Ovary (tissue), 9 donors: ENCODE data around the gene TBX1. TPM values are rescaled to one million over a fixed set of nuclear protein-coding genes. Genes with fewer than 3 reads are reported as not detected.

ENCODE experiments used
- DNase-seq, 5 donors: peaks; one replicate each; pipeline ENCODE4 v3.0.0-alpha.2; 2019 to 2020
- H3K27ac ChIP-seq, 2 donors: fragments of 200-600 bp; one replicate each; pipeline versions ENCODE4 v1.5.1 to v1.8.0; 2019 to 2022
- H3K27me3 ChIP-seq: fragments of 200-600 bp; one replicate; pipeline ENCODE4 v1.8.0; 2022
- H3K36me3 ChIP-seq: fragments of 200-600 bp; sonication (generic); one replicate; pipeline ENCODE4 v1.5.1; 2019
- H3K4me1 ChIP-seq: one replicate; pipeline ENCODE4 v1.8.1; 2013; ENCODE audit warnings: mild to moderate bottlenecking, moderate library complexity; ENCODE audit not compliant: insufficient read depth
- H3K4me3 ChIP-seq: fragments of 200-600 bp; sonication (generic); one replicate; pipeline ENCODE4 v1.5.1; 2017
- H3K9me3 ChIP-seq, 2 donors: fragments of 200-600 bp in 1 of 2; sonication (generic) in 1 of 2; one replicate each; pipeline versions ENCODE4 v1.5.1 to v1.8.1; 2013 to 2019; ENCODE audit warnings: mild to moderate bottlenecking in 1 of 2, moderate library complexity in 1 of 2
- CTCF ChIP-seq, 3 donors: fragments of 450-650 bp in 2 of 3; fragments of 200-600 bp in 1 of 3; IDR thresholded peaks; one replicate each; pipeline versions ENCODE4 v1.5.1 to v1.8.0; 2016 to 2022; ENCODE audit warnings: antibody characterized with exemption in 3 of 3, mild to moderate bottlenecking in 1 of 3
- EP300 ChIP-seq: sonication (generic); formaldehyde crosslinking; IDR thresholded peaks from one replicate; pipeline ENCODE4 v1.6.1; 2017; ENCODE audit warnings: antibody characterized with exemption
- POLR2A ChIP-seq: fragments of 450-650 bp; IDR thresholded peaks from one replicate; pipeline ENCODE4 v1.6.1; 2017; ENCODE audit warnings: antibody characterized with exemption, mild to moderate bottlenecking, moderate library complexity
- WGBS, 3 donors: extraction: QIAGEN DNeasy Blood & Tissue Kit in 1 of 3; methylation state at CpG; one replicate each; pipeline versions ENCODE4 v1.1.5 to v1.1.7; 2013 to 2017; 5-methylcytosine and 5-hydroxymethylcytosine counted together
- intact Hi-C, 4 donors: fragments of 100-400 bp; cut with DNase I; formaldehyde crosslinking; loops; one replicate each; pipeline versions ENCODE4 v1.11.0 to v1.15.1; 2022 to 2023
- polyA plus RNA-seq, 2 donors: library from polyadenylated mRNA; stranded (reverse); fragments of 200-250 nt in 1 of 2; fragments of 350-450 nt in 1 of 2; fragmentation: Illumina TruSeq in 1 of 2; extraction: RNeasy Lipid Tissue Mini Kit (QIAGEN cat#74804) in 1 of 2; gene quantifications; one replicate each; pipeline ENCODE4 v1.2.3, GENCODE V29; 2013 to 2014
- total RNA-seq, 7 donors: library from RNA; depleted of rRNA in 2 of 7; stranded (reverse); fragments of >200 nt in 2 of 7; fragmentation: NEBNext Ultra II Directional in 3 of 7; extraction: Animal tissue kit (Norgen Biotek cat#: 25700) in 3 of 7; gene quantifications; one replicate each; pipeline versions ENCODE4 v1.1.0 to v1.2.4, GENCODE V29; 2016 to 2023
- donor health status: DM: no; HTN: no; CAD: no; lungs with moderate emphysema.
- donor health status: DM: no; HTN: no; CAD: no.
- donor health status: Bipolar disorder and iron deficiency.
- donor health status: DM: yes; HTN: yes; CAD: no.
- donor health status: DM: no; HTN: no; CAD: no.
- donor health status: DM: yes; HTN: yes; CAD: no.

Gene TBX1
- total and polyA plus RNA-seq, 9 donors = 1.2 to 23.8 (median 2.9) TPM; not detected in 1

DNA sequence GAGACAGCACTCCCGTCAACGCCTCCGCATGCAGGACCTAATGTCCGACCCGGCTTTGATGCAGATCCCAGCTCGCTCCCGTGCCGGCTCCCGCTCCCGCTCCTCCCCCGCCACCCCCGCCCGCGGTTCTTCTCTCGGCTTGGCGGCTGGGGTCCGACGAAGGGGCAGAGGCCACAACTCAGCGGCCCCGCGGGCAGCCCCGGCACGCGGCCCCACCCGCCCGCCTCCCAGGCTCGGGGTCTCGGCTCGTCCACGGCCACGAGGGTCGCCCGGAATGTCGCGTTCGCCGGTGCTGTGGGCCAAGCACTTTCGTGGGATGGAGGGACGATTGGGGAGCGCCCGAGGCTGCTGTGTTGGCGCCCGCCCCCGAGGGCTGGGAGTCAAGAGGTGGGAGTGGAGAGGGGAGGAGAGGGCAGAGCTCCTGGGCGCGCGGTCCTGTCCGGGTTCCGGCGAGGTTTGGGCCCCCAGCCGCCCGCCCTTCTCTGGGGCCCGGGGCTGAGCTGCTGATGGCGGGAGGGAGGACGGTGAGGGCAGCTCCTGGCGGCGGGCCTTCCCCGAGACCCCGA lies 5.3 kb upstream of the TBX1 start:
- Histone ChIP-seq H3K4me3 (no peak overlapping the region), H3K36me3 (no peaks in the 10 kb centered on the region), H3K9me3 (no peaks in the 10 kb centered on the region), H3K4me1 (no peaks in the 10 kb centered on the region), H3K27me3 (peaks cover 8% of the 10 kb centered on the region), H3K27ac (no peak overlapping the region)
- intact Hi-C loops = no loop called here
- DNase-seq = no peak
- TF ChIP-seq POLR2A = no peak
- no peak for TF ChIP-seq CTCF (IDR thresholded peaks at IDR 0.05)
- TF ChIP-seq EP300 = no peak
- 0 to 1% (median 1%) methylated on average over 41 to 59 of the region's 59 CpGs for WGBS, 3 donors

DNA sequence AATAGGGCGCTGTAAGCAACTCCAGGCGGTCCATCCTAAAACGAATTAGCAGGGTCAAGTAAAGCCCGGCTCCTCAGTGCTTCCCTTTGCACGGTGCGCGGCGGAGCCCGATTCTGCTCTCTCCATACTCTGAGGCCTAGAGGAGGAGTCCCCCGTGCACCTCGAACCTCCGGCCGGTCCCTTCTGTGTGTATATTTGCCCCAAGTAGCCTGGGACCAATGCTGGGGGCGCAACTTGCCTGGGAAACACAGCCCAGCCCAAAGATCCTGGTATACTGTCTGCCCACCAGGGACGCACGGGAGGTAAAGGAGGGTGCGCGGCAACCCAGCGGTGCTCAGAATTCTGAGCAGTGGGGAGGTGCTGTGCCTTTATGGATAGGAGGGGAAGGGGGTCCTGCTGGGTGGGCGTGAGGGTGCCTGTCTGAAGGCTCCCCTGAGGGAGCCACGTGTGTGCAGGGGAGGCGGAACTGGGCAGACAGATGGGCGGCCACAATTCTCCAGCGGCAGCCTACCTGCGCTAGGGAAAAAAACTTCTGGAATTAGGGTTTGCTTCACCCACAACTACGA lies 4.8 kb upstream of the TBX1 start:
- intact Hi-C loops = no loop called here
- H3K27ac ChIP-seq = no peak overlapping the region
- no peaks in the 10 kb centered on the region for H3K9me3 ChIP-seq
- H3K4me3 ChIP-seq = no peak overlapping the region
- WGBS, 3 donors = 2% methylated on average over 26 of the region's 26 CpGs
- H3K4me1 ChIP-seq = no peaks in the 10 kb centered on the region
- TF ChIP-seq EP300 = no peak
- no peak for TF ChIP-seq CTCF (IDR thresholded peaks at IDR 0.05)
- H3K36me3 ChIP-seq = no peaks in the 10 kb centered on the region
- no peak for DNase-seq
- peaks cover 8% of the 10 kb centered on the region for H3K27me3 ChIP-seq

- no peaks in the 10 kb centered on the region for H3K9me3 ChIP-seq
- no peak overlapping the region for H3K4me3 ChIP-seq
- no peaks in the 10 kb centered on the region for H3K4me1 ChIP-seq
- 1 to 6% (median 3%) methylated on average over 43 to 73 of the region's 76 CpGs for WGBS, 3 donors
- no peaks in the 10 kb centered on the region for H3K36me3 ChIP-seq
- TF ChIP-seq EP300 (no peak), CTCF (IDR thresholded peaks at IDR 0.05) (peak in 1 of 3 donors; percentile 24), POLR2A (no peak)
- no peak for DNase-seq
- H3K27ac ChIP-seq = no peak overlapping the region
- intact Hi-C loops = no loop called here
- peaks cover 8% of the 10 kb centered on the region for H3K27me3 ChIP-seq
These were observed 4.1 kb upstream of the TBX1 start for GRCh38 chr22:19756288-19757128.

DNA sequence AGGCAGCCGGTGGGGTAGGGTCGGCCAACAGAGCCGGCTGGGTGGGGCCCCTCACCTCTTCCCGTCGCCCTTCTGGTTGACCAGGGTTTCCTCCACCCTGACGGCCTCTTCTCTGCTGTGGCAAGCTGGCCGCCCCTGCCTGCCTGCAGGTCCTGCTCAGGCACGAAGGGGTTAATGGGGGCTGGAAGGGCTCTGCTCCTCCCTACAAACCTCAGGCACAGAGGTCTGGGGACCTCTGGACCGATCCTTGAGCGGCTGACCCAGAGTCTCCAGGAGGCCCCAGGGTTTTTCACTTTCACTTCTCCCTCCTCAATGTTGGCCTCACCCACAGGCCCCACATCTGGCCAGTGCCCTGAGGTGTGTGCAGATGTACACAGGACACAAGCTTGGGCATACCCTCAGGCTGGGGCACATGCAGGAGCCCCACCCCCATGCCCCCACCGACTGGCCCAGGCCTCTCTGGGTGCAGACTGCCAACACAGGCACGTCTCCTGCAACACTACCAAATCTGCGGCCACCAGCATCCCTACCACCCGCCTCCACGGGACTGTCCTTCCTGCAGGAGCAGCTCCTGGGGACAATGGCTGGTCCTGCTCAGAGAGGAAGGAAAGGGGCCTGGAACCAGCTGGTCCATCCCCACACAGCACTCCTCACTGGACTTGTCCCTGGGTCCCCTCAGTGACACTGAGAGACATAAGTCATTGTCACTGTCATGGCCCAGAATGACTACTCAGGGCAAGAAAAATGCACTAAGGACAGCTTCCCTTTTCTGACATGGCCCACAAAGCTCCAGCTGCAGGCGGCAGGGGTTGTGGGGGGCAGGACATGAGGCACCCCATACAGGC lies 3.2 kb upstream of the TBX1 start:
- intact Hi-C loops = no loop called here
- no peak for TF ChIP-seq POLR2A
- no peak for TF ChIP-seq EP300
- no peak for TF ChIP-seq CTCF (IDR thresholded peaks at IDR 0.05)
- 31 to 46% (median 40%) methylated on average over 12 to 16 of the region's 16 CpGs for WGBS, 3 donors
- H3K36me3 ChIP-seq = no peaks in the 10 kb centered on the region
- no peaks in the 10 kb centered on the region for H3K9me3 ChIP-seq
- H3K27ac ChIP-seq = no peak overlapping the region
- H3K27me3 ChIP-seq = peaks cover 8% of the 10 kb centered on the region
- no peaks in the 10 kb centered on the region for H3K4me1 ChIP-seq
- no peak overlapping the region for H3K4me3 ChIP-seq
- no peak for DNase-seq
